Measurements from ENCODE around the gene HOXB3.

The HOXB3 gene

GRCh38 chr17:48586355-48587258 lies 3.4 kb downstream of the HOXB3 start:
- no peak for DNase-seq (ENCODE audit: low read depth)

DNA sequence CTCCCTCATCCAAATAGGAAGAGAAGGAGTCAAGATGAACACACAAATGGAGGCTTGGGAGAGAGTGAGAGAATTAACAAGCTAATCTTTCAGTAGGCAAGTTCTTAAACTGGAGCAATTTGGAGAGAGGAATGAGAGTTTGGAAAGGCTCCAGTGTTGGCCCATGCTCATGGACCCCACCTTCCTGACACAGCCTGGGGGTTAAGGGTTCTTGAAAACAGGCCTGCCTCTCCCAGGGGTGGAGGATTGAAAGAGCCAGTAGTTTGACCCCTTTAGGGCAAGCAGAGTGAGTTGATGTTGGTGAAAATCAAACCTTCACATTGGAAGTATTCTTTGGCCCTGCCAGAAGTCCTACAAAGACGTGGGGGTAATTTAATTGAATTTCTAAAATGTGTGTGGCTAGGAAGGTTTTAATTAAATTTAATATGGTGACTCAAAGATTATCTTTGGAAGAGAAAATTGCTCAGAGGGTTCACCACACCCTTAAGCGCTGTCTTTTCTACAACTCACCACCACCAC lies 5.8 kb downstream of the HOXB3 start:
- no peak for DNase-seq (ENCODE audit: low read depth)

GRCh38 chr17:48583708-48584222 lies 6.3 kb downstream of the HOXB3 start:
- no peak for DNase-seq (ENCODE audit: low read depth)

- DNase-seq (ENCODE audit: low read depth): no peak
Observed at GRCh38 chr17:48582750-48583069, 7.3 kb downstream of the HOXB3 start.

DNA sequence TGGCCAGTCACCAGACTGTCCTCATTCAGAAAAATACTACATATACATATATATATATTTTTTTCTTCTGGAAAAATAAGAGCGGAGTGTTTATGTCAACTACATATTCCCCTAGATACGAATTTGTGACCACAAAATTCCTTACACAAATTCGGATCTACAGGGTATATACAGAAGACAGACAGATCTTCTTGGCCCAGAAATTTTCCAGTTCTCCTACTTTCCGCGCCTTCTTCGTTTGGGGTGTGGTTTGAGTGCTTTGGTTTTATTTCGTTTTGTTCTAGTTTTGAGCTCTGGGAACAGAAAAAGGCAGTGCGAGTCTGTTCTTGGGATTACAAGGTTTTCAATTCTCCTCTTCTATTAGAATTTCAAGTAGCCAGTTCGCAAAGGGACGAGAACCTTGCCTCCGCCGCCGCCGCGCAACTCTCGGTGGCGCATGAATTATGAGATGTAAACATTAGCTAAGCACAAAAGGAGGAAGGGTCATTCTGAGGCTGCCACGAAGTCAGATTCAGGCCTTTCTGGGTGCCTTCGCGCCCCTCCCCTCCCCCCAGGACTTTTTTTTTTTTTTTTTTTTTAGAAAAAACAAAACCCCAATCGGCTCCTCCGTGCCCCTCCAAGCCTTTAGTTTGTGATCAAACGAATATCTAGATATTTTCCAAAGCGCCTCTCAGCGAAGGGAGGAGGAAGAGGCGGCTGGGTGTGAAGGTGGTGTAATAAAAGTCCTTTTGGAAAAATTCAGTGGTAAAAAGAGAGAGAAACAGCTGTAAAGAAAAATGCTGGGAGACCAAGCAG lies 10.1 kb downstream of the HOXB3 start:
- no peak for DNase-seq (ENCODE audit: low read depth)

GRCh38 chr17:48579471-48579759 lies 10.6 kb downstream of the HOXB3 start:
- DNase-seq (ENCODE audit: low read depth): no peak

DNA sequence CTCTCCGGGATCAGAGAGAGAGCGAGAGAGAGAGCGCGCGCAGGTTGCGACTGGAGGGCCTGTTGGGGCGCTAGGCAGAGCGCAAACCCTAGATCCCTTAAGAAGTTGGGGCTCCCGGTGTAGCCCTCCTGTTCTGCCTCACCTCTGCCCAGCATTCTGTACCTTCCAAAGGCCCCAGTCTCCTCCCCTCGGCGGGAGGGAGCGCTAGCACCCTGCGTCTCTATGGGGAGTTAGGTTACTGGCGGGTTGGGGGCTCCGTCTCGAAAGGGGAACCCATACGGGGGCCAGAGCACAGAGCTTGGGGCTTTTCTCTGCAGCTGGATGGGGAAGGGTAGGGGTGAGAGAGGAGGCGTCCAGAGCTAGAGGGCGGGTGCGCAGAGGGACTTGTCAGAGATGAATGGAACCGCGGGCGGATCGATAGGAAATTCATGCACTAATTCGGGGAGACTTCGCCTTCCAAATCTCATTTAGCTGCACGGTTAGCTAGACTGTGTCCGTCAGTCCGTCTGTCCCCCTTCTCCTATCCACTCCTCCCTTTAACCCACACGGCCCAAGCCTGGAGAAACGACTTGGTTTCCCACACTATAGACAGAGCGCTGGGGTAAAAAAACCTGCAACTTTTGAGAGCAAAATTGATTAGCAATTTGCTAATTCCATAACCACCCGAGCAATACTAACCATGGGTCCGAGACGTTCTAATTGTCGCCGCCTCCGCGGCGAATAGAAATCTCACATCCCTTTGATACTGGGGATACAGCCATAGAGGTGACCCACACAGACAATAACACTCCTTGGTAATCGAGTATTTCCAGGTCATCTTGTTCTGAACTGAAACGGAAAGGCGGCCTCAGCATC lies 11.2 kb downstream of the HOXB3 start:
- no peak for DNase-seq (ENCODE audit: low read depth)

- DNase-seq (ENCODE audit: low read depth): peak; percentile 34
Observed at GRCh38 chr17:48577946-48578615, 12.0 kb downstream of the HOXB3 start, which contains the start of gene HOXB4. TSS of gene HOXB4 (minus strand) at chr17:48578350. CDS start at chr17:48578319, 31 bp downstream.

DNA sequence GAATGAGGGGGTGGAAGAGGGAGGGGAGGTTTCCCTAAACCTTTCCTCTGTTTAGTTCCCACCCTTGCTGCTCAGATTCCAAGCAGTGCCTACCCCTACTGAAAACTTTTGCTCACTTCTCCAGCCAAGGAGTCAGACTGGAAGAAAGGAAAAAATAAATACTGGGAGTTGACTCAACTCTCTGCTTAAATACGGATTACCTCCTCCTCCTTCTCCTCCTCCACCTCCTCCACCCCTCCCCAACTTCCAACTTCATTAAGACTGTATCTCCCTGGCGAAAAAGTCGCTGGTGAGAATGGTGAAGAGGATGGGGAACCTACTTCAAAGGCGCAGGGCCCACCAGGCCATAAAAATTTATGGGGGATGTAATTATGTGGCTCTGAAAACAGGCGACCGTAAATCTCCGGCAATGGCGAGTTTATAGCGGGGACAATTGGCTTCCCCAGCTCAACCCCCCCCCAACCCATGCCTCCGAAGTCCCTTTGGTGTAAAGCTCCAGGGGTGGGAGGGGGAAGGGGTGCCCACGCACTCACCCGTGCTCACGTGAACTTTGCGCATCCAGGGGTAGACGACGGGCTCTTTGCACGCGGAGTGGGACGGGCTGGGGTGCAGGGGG lies 12.6 kb downstream of the HOXB3 start:
- DNase-seq (ENCODE audit: low read depth): no peak

DNA sequence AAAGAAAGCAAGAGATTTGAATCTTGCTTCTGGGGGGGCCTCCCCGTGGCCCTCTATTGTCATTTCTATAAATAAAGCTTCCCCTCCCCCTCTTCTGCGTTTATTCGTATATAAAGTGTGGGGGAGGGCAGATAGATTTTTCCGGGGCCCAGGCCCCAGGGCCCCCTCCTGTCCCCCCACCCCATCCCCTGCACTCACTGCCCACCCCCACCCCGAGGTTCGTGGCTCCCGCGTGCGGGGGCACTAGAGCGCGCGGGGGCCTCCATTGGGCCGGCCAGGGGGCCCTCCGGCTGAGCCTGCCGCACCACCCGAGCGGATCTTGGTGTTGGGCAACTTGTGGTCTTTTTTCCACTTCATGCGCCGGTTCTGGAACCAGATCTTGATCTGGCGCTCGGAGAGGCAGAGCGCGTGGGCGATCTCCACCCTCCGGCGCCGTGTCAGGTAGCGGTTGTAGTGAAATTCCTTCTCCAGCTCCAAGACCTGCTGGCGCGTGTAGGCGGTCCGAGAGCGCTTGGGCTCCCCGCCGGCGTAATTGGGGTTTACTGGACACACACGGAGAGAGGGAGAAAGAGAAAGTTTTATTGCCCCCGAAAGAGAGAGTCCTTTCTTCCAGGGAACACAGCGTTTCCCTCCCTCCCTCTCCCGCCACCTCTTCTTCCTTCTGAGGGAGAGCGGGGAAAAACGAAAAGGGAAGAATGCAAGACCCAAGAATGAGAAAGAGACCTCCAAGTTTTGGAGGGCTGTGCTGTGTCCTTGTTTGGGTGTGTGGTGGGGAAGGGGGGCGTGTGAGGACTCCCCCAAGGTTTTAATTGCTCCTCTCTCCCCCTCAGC lies 13.3 kb downstream of the HOXB3 start:
- DNase-seq (ENCODE audit: low read depth): no peak

- no peak for DNase-seq (ENCODE audit: low read depth)
Observed at GRCh38 chr17:48575673-48576478, 14.2 kb downstream of the HOXB3 start.

- no peak for DNase-seq (ENCODE audit: low read depth)
Observed at GRCh38 chr17:48575066-48575582, 14.9 kb downstream of the HOXB3 start.

DNA sequence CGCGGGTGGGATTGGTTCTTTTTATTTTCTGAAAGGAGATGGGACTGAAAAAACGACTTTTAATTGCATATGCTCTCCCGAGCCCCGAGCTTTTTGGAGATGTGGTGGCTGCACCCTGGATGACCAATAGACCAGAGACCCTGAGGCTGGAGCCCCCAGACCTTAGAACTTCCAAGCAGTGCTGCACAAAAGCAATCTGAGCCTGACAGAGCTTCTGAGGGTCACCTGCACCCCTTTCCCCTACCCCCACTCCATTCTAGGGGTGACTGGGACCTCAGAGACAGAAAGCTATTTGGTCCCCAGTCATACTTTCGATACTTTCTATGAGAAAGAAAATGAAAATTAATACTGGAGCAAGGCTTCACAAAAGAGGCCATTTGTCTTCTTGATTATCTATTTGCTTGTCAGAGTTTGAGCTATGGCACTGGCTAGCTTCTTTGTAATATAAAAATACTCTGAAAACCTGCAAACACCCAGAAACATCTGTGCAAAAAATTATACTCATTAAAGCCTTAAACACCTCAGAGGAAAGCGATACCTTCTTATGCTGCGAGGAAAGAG lies 15.5 kb downstream of the HOXB3 start:
- DNase-seq (ENCODE audit: low read depth): no peak

- DNase-seq (ENCODE audit: low read depth): no peak
Observed at GRCh38 chr17:48571826-48572417, 18.1 kb downstream of the HOXB3 start.

DNA sequence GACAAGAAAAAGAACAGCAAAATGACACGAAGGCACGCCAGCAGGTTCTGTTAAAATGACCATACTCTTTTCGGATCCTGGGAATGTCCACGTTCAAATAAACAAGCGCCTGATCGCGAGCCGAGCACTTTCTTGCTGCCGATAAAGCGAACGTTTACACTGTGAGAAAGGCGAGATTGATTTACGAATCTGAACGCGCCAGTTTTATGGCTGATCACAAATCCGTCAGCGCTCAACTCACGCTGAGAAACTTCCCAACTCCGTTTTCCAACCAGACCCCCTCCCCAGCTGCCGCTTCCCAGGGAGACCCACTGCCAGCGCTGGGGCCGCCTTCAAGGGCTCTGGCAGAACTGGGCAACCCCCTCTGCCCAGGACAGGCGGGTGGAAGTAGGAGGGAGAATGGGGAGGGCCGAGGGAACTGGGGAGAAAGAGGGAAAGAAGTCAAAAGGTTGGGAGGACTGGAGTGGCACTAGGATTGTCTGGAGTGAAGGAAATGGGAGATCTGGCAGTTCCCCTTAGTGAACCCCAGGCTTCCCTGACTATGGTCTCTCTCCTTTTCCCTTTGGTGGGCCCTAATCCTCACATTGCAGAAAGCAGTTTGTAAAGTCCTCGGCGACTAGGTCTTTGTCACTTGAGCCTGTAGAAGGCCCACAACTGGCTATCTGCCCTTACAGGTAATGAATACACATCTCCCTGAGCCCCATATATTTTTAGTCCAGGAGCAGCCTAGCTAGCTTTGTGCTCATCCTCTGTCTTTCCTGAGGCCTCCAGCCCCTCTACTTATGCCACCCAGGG lies 18.8 kb downstream of the HOXB3 start:
- no peak for DNase-seq (ENCODE audit: low read depth)

GRCh38 chr17:48570325-48571023 lies 19.6 kb downstream of the HOXB3 start:
- no peak for DNase-seq (ENCODE audit: low read depth)
